CD14-positive monocyte (primary cell): ENCODE measurements around the gene AOPEP. TPM values are rescaled to one million over a fixed set of nuclear protein-coding genes. Genes with fewer than 3 reads are reported as not detected.

ENCODE experiments used
- DNase-seq, 3 donors: peaks; one replicate each; pipeline ENCODE4 v3.0.0-alpha.2; 2011 to 2022
- H2AFZ ChIP-seq: 2 replicates; pipeline ENCODE4 v1.6.0; 2012; ENCODE audit warnings: mild to moderate bottlenecking, low read depth, low read length, inconsistent platforms; ENCODE audit not compliant: insufficient read depth, poor library complexity, severe bottlenecking
- H3K27ac ChIP-seq, 2 donors: 1 replicate in 1 of 2; 2 replicates in 1 of 2; pipeline ENCODE4 v1.5.1; 2012 to 2013; ENCODE audit warnings: low read length in 2 of 2, control low read depth in 1 of 2, inconsistent platforms in 1 of 2, low read depth in 1 of 2, mild to moderate bottlenecking in 1 of 2
- H3K27me3 ChIP-seq, 2 donors: one replicate each; pipeline versions ENCODE4 v1.6.0 to v1.6.1; 2011 to 2013; ENCODE audit warnings: low read length in 2 of 2; ENCODE audit not compliant: control insufficient read depth in 2 of 2, insufficient read depth in 2 of 2
- H3K36me3 ChIP-seq, 2 donors: replicated peaks in 1 of 2; 1 replicate in 1 of 2; 2 replicates in 1 of 2; pipeline versions ENCODE4 v1.5.1 to v1.6.1; 2012 to 2013; ENCODE audit warnings: low read length in 2 of 2, control low read depth in 1 of 2, inconsistent platforms in 1 of 2, mild to moderate bottlenecking in 1 of 2; ENCODE audit not compliant: insufficient read depth in 2 of 2, control insufficient read depth in 1 of 2
- H3K4me1 ChIP-seq, 2 donors: 1 replicate in 1 of 2; 2 replicates in 1 of 2; pipeline versions ENCODE4 v1.5.1 to v1.6.1; 2012 to 2013; ENCODE audit warnings: low read length in 2 of 2, control low read depth in 1 of 2, inconsistent platforms in 1 of 2, mild to moderate bottlenecking in 1 of 2, moderate library complexity in 1 of 2; ENCODE audit not compliant: insufficient read depth in 2 of 2, control insufficient read depth in 1 of 2
- H3K4me2 ChIP-seq: replicated peaks from 2 replicates; pipeline ENCODE3; 2012; ENCODE audit warnings: low read length, moderate library complexity, mild to moderate bottlenecking; ENCODE audit not compliant: poor library complexity, severe bottlenecking; ENCODE audit errors: extremely low read depth
- H3K4me3 ChIP-seq, 3 experiments: fragments of 200-600 bp in 1 of 3; sonication (generic) in 1 of 3; replicated peaks in 1 of 3; 1 replicate in 2 of 3; 2 replicates in 1 of 3; pipeline ENCODE4 v1.5.1; 2011 to 2013; ENCODE audit warnings: low read length in 3 of 3, mild to moderate bottlenecking in 3 of 3, control low read depth in 2 of 3, low read depth in 2 of 3, inconsistent platforms in 1 of 3, moderate library complexity in 1 of 3
- H3K79me2 ChIP-seq: 2 replicates; pipeline ENCODE4 v1.6.0; 2012; ENCODE audit warnings: mild to moderate bottlenecking, control low read depth, inconsistent platforms, low read length, moderate library complexity; ENCODE audit not compliant: insufficient read depth
- H3K9ac ChIP-seq: 2 replicates; pipeline ENCODE4 v1.6.0; 2017; ENCODE audit warnings: low read length, mild to moderate bottlenecking; ENCODE audit not compliant: insufficient read depth, poor library complexity, severe bottlenecking
- H3K9me3 ChIP-seq, 2 donors: replicated peaks in 1 of 2; 1 replicate in 1 of 2; 2 replicates in 1 of 2; pipeline versions ENCODE4 v1.5.1 to v1.6.1; 2012 to 2013; ENCODE audit warnings: low read length in 2 of 2, control low read depth in 1 of 2; ENCODE audit not compliant: control insufficient read depth in 1 of 2, insufficient read depth in 1 of 2
- H4K20me1 ChIP-seq: 2 replicates; pipeline ENCODE4 v1.6.0; 2012; ENCODE audit warnings: mild to moderate bottlenecking, low read length, control low read depth, moderate library complexity; ENCODE audit not compliant: insufficient read depth
- H3K27ac Mint-ChIP-seq, 7 donors: one replicate each; pipeline ENCODE4 v1.8.0; 2020; ENCODE audit warnings: mild to moderate bottlenecking in 7 of 7, mixed read lengths in 7 of 7, moderate library complexity in 6 of 7, inconsistent platforms in 2 of 7
- H3K27me3 Mint-ChIP-seq, 3 donors: one replicate each; pipeline ENCODE4 v1.8.0; 2021 to 2022; ENCODE audit warnings: low read depth in 3 of 3, mild to moderate bottlenecking in 3 of 3, mixed read lengths in 3 of 3, moderate library complexity in 3 of 3, inconsistent platforms in 1 of 3
- H3K36me3 Mint-ChIP-seq, 2 donors: one replicate each; pipeline ENCODE4 v1.8.0; 2020; ENCODE audit warnings: mixed read lengths in 2 of 2, inconsistent platforms in 1 of 2, mild to moderate bottlenecking in 1 of 2
- H3K4me1 Mint-ChIP-seq: one replicate; pipeline ENCODE4 v1.8.0; 2020; ENCODE audit warnings: mild to moderate bottlenecking, mixed read lengths
- H3K4me3 Mint-ChIP-seq, 2 donors: one replicate each; pipeline ENCODE4 v1.8.0; 2020; ENCODE audit warnings: mild to moderate bottlenecking in 2 of 2, mixed read lengths in 2 of 2, moderate library complexity in 1 of 2
- H3K9me3 Mint-ChIP-seq, 7 donors: one replicate each; pipeline ENCODE4 v1.8.0; 2020 to 2022; ENCODE audit warnings: mixed read lengths in 7 of 7, mild to moderate bottlenecking in 6 of 7, moderate library complexity in 6 of 7, inconsistent platforms in 2 of 7
- CTCF ChIP-seq: fragments of 200-600 bp; IDR thresholded peaks from one replicate; pipeline ENCODE4 v1.8.0; 2022; ENCODE audit warnings: antibody characterized with exemption, mild to moderate bottlenecking
- WGBS: methylation state at CpG from one replicate; pipeline ENCODE4 v1.1.5; 2013; ENCODE audit warnings: missing lambda C conversion rate; ENCODE audit not compliant: insufficient coverage; 5-methylcytosine and 5-hydroxymethylcytosine counted together
- intact Hi-C, 2 donors: fragments of 100-400 bp; cut with micrococcal nuclease; formaldehyde crosslinking; loops; one replicate each; pipeline versions ENCODE4 v1.15.0 to v1.15.1; 2023
- polyA plus RNA-seq, 3 donors: library from polyadenylated mRNA; depleted of rRNA in 1 of 3; unstranded in 2 of 3; stranded (reverse) in 1 of 3; fragments of 300-500 nt in 2 of 3; fragments of >200 nt in 1 of 3; fragmentation: Illumina TruSeq in 2 of 3; gene quantifications; 1 replicate in 2 of 3; 2 replicates in 1 of 3; pipeline ENCODE4 v1.2.3, GENCODE V29; 2012 to 2021

AOPEP gene
- polyA plus RNA-seq, 3 donors: 3.0 to 4.1 (median 3.1) TPM

- peaks cover 2% of the 10 kb centered on the region in 2 donors for H3K27me3 ChIP-seq
- no peaks in the 10 kb centered on the region for H3K36me3 ChIP-seq
- DNase-seq: no peak
- WGBS: no CpG with 5 or more reads among the region's 1 CpG
- no peaks in the 10 kb centered on the region for H4K20me1 ChIP-seq
- Mint-ChIP-seq H3K4me1 (no peaks in the 10 kb centered on the region), H3K36me3 (no peaks in the 10 kb centered on the region), H3K27ac (no peak overlapping the region), H3K9me3 (peaks cover 0 to 7% (median 3%) of the 10 kb centered on the region in 7 donors), H3K4me3 (no peak overlapping the region), H3K27me3 (peaks cover 0 to 8% (median 3%) of the 10 kb centered on the region in 3 donors)
- no peak overlapping the region for H3K27ac ChIP-seq
- no peak overlapping the region for H2AFZ ChIP-seq
- H3K4me3 ChIP-seq: no peak overlapping the region
- peaks cover 0 to 3% of the 10 kb centered on the region in 2 donors for H3K9me3 ChIP-seq
- intact Hi-C loops: loop anchor here (2.0 to 10.0 kb wide), 4 partner anchors 447 to 1537 kb away; no protein-coding TSS in a partner anchor
- TF ChIP-seq CTCF: no peak
- no peaks in the 10 kb centered on the region for H3K79me2 ChIP-seq
- H3K4me2 ChIP-seq: no peak overlapping the region
- no peak overlapping the region for H3K9ac ChIP-seq
- no peaks in the 10 kb centered on the region for H3K4me1 ChIP-seq
Measured at GRCh38 chr9:94680020-94680419, 46.5 kb upstream of the AOPEP start.

DNA sequence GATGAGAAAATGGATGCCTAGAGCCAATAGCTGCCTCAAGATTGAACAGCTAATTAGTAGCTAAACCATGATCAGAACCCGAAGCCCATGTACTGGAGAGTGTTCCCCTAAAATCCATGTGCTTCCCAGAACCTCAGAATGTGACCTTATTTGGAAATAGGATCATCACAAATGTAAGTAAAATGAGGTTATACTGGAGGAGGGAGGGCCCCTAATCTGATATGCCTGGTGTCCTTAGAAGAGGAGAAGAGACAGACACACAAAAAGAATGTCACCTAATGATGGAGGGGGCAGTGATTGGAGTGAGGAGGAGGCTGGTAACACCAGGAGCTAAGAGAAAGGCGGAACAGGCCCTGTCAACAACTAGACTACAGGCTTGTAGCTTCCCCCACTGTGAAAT is 45.9 kb upstream of the AOPEP start:
- H3K4me3 ChIP-seq: no peak overlapping the region
- Mint-ChIP-seq H3K36me3 (no peaks in the 10 kb centered on the region), H3K27ac (no peak overlapping the region), H3K9me3 (peaks cover 0 to 7% (median 3%) of the 10 kb centered on the region in 7 donors), H3K4me1 (no peaks in the 10 kb centered on the region), H3K4me3 (no peak overlapping the region), H3K27me3 (peaks cover 0 to 8% (median 3%) of the 10 kb centered on the region in 3 donors)
- H3K9ac ChIP-seq: no peak overlapping the region
- no CpG with 5 or more reads among the region's 2 CpGs for WGBS
- no peak overlapping the region for H3K4me2 ChIP-seq
- DNase-seq: no peak
- TF ChIP-seq CTCF: no peak
- intact Hi-C loops: loop anchor here (2.0 to 10.0 kb wide), 4 partner anchors 447 to 1537 kb away; no protein-coding TSS in a partner anchor
- peaks cover 0 to 3% of the 10 kb centered on the region in 2 donors for H3K9me3 ChIP-seq
- H4K20me1 ChIP-seq: no peaks in the 10 kb centered on the region
- H3K27ac ChIP-seq: no peak overlapping the region
- no peaks in the 10 kb centered on the region for H3K36me3 ChIP-seq
- H2AFZ ChIP-seq: no peak overlapping the region
- no peaks in the 10 kb centered on the region for H3K79me2 ChIP-seq
- peaks cover 2% of the 10 kb centered on the region in 2 donors for H3K27me3 ChIP-seq
- no peaks in the 10 kb centered on the region for H3K4me1 ChIP-seq
